Activated T-helper 9 cell treated with anti-CD3 and anti-CD28 coated beads, Interleukin-2, amount 50 U/mL, for 16 hours (primary cell): ENCODE data around the gene NKD1.
A peak's percentile ranks its signal among the peaks of the same experiment; 100 is the strongest.

Source experiments
- DNase-seq: peaks from one replicate; pipeline ENCODE4 v3.0.0-alpha.2; 2020; ENCODE audit warnings: low read depth

NKD1 gene

DNA sequence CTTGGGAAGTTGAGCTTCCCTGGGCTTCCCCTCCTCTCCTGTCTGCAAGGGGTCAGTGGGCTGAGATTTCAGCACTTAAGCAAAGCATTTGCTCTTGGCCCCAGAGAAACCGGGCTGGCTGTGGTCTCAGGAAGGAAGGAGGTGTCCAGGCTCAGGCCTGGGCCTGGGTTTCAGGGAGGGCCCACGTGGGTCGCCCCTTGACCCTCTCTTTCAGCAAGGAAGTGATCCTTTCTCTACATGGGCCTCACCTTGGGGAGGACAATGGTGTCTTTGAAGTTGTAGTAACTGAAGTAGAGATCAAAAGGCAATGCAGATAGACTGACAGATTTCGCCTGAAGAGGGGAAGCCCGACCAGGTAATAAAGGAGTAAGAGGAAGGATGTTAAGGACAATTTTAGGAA is 147.9 kb downstream of the NKD1 start:
- DNase-seq = no peak

DNA sequence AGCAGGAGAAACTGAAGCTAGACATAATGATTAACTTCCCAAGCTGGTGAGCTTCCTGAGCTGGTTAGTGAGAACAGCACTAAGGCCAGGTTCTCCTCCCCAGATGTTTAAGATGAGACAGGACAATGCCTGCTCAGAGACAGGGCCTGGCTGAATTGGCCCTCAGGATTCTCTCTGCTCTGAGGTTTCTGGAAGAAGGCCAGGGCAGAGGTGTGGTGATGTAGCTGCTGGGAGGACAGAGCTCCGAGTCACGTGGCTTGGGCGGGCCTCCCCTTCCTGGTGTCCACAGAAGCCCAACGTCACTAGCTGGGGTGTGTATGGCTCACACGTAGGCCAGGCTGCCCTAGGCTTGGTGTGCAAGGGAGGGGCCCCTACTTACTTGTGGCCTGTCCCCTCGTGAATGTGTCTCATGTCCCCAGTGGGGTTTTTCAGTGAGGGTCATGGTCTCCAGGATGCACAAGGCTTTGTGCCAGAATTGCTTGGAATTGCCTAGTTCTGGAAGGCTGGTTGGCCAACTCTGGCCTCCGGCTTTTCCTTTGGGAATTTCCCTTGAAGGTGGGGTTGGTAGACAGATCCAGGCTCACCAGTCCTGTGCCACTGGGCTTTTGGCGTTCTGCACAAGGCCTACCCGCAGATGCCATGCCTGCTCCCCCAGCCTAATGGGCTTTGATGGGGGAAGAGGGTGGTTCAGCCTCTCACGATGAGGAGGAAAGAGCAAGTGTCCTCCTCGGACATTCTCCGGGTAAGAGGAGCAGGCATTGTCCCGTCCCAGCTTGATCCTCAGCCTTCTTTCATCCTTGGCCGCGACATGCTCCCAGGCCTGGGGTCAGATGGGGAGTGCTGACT is 148.6 kb downstream of the NKD1 start:
- DNase-seq = peak; percentile 48

DNA sequence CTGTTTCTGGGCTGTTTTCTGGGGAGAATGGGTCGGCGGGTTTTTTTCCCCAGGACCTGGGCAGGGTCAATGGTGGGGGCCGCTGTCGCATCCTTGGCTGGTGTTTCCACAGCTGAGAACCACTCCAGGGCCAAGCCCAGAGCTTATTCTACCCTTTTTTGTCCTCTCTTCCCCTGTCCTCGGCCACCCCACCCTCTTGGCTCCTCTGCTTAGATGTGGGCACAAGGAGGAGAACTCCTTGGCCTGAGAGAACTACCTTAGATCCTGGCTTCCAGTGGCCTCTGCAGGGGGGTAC is 149.2 kb downstream of the NKD1 start:
- no peak for DNase-seq

DNA sequence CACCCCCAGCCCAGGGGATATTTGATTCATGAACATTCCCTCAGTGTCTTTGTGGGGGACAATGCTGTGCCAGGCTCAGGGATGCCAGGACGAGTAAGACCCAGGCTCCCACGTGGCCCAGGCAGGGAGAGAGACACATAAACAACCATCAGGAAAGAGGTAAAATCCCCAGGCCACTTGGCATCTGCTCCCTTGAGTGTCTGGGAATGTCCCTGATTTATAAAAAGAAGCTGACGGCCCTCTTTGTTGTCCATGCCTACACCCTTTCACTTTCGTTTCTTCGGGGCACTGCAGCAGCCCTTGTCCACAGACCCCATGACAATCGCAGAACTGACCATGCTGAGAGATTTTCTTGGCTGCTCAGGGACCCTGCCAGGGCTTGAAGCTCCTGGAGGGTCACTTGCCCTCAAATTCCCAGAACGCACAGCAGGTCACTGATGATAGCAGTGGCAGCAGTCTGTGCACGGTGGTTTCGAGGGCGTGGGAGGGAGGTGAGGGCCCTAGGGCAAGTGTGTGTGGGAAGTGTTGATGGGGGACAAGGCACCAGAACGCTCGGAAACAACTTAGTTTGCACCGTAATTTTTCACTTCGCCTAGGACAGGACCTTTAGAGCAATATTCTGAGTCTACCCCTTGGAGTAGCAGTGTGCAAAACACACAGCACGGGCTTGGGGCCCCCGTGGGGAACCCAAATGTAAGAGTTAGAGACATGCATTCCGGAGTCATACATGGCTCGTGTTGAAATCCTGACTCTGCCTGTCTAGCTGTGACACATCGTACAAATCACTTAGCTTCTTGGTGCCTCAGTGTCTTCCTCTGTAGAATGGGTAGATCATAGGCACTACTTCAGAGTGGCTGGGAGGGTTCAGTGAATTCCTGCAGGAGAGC is 149.9 kb downstream of the NKD1 start:
- DNase-seq = peak; percentile 62
